Stimulated activated CD8-positive, alpha-beta memory T cell treated with anti-CD3 and anti-CD28 coated beads, Interleukin-7, amount 100 ng/mL, for 4 hours (primary cell): ENCODE measurements around the gene CD9.

Experiments
- DNase-seq, 2 donors: peaks; one replicate each; pipeline ENCODE4 v3.0.0-alpha.2; 2020; ENCODE audit warnings: low read depth in 2 of 2

The CD9 gene

DNA sequence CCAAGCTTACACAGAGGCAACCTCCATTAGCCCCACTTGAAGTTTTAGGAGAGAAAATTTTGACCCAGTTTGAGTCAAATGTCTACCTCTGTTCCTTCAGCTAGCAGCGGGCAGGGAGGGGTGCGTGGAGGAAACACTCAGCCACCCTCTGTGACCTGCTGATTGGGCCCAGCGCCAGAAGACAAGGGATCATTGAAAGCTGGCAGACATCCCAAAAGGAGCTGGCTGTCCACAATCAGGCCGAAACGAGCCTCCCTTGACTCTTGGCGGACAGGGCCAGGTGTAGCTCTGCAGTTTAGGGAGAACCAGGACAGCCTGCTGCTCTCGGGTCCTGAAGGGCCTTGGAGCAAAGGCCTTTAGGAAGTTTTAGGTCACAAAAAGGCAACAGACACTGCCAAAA lies 41.3 kb downstream of the CD9 start:
- no peak for DNase-seq

- DNase-seq = no peak
Measured at GRCh38 chr12:6249580-6249979, 49.4 kb downstream of the CD9 start.

- no peak for DNase-seq
Measured at GRCh38 chr12:6250343-6250742, 50.1 kb downstream of the CD9 start.

GRCh38 chr12:6253278-6253677 lies 53.1 kb downstream of the CD9 start:
- no peak for DNase-seq

DNA sequence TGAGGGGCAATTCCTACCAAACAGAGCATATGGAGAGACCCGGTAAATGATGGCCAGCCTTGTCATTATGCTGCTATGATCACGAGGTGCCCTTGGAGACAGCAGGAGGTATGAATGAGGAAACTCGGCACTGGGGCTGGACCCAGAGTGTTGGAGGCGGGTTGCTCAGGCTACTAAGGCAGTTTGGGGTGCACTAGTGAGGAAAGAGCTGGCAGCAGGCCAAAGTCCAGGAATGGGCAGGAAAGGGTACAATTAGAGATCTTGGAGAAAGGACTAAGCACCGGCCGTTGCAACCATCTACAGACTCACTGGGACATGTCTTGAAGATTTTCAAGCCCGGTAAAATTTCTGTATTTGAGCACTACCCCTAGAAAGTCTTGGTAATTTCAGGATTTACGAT lies 54.3 kb downstream of the CD9 start:
- no peak for DNase-seq

GRCh38 chr12:6257007-6257406 lies 56.8 kb downstream of the CD9 start:
- DNase-seq = no peak

DNA sequence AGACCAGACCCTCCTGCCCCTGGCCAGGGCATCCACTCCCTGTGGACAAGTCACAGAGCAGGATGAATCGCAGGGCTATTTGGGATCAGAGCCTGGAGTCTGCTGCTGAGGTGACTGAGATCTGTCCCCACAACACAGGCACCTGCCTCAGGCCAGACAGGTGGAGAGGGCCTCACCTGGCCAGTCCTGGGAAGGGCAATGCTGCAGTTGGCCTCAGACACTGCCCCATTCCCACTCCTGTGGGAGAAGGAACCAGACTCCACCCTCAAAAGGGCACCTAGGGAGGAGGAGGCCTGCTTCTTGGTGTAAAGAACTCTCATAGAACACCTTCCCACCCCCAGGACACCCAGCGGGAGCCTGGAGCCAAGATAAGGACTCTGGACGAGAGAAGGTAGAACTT lies 62.0 kb downstream of the CD9 start:
- DNase-seq = no peak

GRCh38 chr12:6262623-6263022 lies 62.4 kb downstream of the CD9 start:
- DNase-seq = no peak

DNA sequence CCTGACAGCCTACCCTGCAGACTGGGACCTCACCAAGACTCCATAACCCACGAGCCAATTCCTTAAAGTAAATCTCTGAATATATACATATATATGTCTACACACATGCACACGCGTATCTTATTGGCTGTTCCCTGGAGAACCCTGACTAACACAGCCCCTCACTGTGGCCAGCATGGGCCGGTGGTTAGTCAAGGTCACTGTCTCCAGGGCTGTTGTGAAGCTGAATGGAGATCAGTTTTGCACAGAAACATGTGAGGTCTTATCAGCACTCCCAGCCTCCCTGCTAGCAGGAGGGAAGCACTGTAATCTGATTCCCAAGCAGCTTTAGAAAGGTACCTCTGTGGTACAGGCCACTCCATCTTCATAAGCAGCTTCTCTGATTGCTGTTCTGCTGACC lies 63.7 kb downstream of the CD9 start:
- DNase-seq = no peak

DNA sequence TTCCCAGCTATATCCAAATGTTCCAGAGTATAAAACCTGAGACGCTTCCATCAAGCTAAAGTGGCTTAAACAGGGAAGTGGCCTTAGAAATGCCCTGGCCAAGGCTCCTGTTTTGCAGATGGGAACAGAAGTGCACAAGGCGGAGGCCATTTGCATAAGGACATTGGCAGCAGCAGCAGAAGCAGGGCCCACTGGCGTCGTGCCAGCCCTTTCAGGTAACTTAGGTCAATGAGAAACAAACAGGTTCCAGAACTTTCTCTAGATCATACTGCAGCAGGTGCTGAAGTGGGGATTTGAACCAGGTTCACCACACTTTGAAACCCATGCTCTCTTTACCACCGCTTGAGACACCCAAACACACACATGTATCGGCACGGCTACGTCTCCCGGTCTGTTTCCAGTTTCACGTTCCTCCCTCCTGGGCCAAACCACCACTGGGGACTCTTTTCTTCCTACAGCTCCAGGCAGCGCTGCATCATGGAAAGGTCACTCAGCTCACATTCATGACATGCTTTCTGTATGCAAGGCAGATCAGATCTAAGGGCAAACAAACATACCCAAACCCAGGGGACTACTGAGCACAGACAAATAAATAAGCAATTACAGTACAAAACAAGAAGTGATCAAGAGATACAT lies 64.3 kb downstream of the CD9 start:
- no peak for DNase-seq

DNA sequence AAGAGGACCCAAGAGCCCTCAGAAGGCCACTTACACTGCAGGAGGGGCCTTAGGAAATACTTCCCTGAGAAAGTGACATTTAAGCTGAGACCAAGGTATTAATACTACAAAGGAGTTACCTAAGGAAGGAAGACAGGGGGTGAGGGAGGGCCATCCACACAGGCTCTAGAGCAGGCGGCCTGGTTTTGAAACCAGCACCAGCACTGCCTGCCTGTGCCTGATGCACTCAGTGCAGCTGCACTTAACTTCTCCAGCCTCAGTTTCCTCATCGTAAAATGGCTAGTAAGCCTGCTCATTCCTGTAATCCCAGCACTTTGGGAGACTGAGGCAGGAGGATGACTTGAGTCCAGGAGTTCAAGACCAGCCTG lies 64.8 kb downstream of the CD9 start:
- no peak for DNase-seq

DNA sequence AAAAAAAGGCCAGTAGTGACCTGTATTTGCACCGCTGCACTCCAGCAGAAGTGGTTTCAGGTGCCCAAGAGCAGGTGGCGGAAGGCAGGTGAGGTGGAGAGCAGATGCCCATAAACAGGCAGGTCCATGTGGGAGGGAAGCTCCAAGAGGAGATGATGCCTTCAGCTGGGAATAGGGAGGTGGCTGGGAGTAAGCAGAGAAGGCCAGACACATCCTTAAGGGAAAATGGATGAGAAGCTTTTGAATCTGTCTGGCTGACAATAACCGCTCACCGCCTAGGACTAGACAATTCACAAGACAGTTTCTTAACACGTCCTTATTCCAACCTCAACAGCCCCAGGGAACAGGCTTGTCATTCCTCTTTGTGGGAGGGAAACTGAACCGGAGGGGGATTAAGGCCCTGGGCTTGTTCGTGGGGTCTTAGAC lies 66.4 kb downstream of the CD9 start:
- DNase-seq = no peak

DNA sequence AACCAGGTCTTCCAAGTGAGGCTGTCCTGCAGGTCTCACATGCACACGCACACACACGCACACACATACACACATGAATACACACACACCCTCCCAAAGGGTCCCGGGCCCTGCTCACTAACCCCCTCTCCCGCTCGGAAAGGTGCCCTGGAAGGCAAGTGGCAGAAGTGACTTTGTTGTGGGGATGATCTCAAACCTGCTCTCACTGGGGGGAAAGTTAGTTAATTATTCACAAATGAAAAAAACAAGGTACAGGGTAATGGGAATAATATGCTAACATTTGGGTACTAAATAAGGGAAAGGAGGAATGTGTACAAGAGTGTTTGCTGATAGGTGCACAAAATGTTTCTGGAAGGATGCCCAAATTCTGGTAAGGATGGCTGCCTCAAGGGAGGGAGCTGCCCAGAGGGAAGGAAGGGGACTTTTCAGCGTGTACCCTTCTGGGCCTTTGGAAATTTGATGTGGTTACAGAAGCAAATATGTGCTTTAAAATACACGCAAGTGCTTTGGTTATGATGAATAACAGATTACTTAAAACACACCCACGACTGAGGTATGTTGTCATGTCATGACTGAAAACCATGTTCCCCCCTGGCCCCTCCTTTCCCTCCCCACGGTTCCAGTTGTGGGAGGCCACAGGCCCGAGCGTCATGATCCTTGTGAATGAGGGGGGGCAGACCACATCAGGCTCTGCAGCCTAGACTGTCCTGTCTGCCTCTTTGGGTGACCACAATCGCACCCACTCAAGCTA lies 66.9 kb downstream of the CD9 start:
- DNase-seq = peak in 1 of 2 donors; percentile 15

DNA sequence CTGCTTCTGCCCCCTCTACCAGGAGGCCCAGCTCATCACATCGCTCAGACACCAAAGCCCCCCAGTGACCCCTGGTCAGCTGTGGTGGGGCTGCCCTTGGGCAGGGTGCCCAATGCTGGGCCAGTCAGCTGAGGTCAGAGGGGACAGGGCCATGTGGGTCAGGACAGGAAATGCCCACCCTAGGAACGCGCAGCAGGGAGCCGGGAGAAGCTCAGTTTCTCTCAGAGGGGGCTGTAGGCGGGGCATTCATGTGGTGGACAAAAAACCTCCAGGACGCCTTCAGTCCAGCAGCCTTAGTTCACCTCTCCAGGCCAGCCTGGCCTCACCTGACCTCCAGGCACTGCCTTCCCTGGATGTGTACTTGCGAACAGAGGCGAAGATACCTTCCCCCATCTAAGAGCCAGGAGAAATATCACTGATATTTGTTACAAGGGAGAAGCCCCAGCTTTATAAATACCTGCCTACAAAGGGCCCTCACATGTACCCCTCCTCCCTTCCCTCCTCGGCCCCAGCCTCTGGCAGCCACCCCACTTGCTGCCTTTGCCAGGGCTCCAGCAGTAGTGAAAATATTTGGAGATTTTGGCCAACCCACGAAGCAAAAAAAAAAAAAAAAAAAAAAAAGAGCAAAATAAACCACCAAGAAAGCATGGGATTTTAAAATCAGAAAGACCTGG lies 68.4 kb downstream of the CD9 start:
- DNase-seq = no peak

DNA sequence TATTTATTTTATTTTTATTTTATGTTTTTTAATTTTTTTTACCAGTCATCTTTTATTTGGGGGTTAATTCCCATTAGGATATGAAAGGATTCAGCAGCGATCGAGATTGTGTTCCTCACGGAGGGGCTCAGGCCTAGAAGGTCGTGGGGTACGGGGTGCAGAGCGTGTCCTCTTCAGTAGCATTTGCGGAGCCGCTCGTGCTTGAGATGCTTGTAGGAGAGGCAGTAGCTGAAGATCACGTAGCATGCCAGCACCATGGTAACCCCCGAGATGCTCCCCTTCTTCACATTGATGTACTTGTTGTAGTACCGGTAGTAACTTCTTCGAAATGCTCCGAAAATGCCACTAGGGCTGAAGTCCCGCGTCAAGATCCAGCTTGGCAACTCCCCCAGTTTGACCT lies 69.8 kb downstream of the CD9 start:
- no peak for DNase-seq

GRCh38 chr12:6271281-6271680 lies 71.1 kb downstream of the CD9 start:
- DNase-seq = no peak

GRCh38 chr12:6272300-6273204 lies 72.4 kb downstream of the CD9 start:
- DNase-seq = no peak

- DNase-seq = no peak
Measured at GRCh38 chr12:6273205-6273540, 73.0 kb downstream of the CD9 start.

DNA sequence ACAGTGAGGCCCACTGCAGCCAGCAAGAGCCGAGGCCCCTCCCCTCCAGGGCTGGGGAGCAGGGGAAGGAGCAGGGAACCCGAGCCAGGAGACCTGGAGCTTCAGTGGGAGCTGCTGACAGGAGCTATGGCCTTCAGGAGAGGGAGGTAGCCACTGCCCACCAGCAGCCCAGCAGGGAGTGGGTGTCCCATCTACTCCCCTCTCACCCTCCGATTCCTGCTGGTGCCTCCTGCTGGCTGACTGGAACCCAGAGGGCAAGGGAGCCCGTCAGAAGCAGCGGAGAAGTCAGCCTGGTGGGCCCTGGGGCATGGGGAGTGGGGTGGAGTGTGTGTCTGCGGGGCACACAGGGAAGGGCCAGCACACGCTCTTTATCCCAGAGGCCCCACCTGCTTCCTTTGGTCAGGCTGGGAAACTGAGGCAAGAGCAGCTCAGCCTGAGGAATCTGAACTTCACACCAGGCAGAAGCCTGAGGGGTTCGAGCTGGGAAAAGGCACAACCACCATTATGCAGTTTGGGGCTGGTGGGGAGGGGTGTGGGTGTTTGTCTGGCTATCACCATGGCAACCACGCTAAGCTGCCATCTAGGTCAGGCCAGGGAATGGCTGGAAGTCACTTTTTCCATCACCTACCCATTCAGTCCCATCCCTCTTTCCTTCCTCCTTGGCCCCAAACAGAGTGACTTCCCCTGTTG lies 73.5 kb downstream of the CD9 start:
- DNase-seq = no peak

- no peak for DNase-seq
Measured at GRCh38 chr12:6274231-6275221, 74.3 kb downstream of the CD9 start.
